ENCODE data around the gene P3R3URF. TPM values are rescaled to one million over a fixed set of nuclear protein-coding genes. Genes with fewer than 3 reads are reported as not detected.

The P3R3URF gene
- total and polyA plus RNA-seq, 9 of the 15 experiments (the other 6 are each of a cell fraction or from before 2014, with no cell fraction given) = not detected

- DNase-seq (ENCODE audit: extremely low read depth in 1 of 4, low spot score in 3 of 4) (no peak), ATAC-seq (no peak), FAIRE-seq (no peak)
- Histone ChIP-seq H3K9me1 (ENCODE audit: control insufficient read depth, insufficient read depth, low read length) (no peaks in the 10 kb centered on the region), H3K9me3 (replicated peaks; ENCODE audit: control insufficient read depth, insufficient read depth, low read depth, low read length) (no peaks in the 10 kb centered on the region; the same call in 1 of the 2 replicates), H3K27me3 (ENCODE audit: control insufficient read depth in 2 of 2, insufficient read depth in 2 of 2, low read length in 2 of 2) (no peaks in the 10 kb centered on the region), H3K36me3 (ENCODE audit: control insufficient read depth, insufficient read depth, low read length) (no peaks in the 10 kb centered on the region; the same call in 2 of the 3 replicates), H3K9ac (ENCODE audit: insufficient read depth in 1 of 2, low read depth in 2 of 2, low read length in 2 of 2) (peak overlapping the region in 1 of 2 experiments; percentile 45; a peak in 2 of 4 replicates), H2AFZ (ENCODE audit: low read depth, low read length) (peak overlapping the region; percentile 99), H3K4me2 (ENCODE audit: insufficient read depth, low read length) (peak overlapping the region; percentile 46; the same call in 1 of the 2 replicates), H3K27ac (ENCODE audit: extremely low read depth, low read depth, low read length) (no peak overlapping the region), H3K4me3 (peak overlapping the region; percentile 61; the same call in 1 of the 2 replicates), H4K20me1 (replicated peaks; ENCODE audit: control insufficient read depth, insufficient read depth, low read length) (no peaks in the 10 kb centered on the region), H3K79me2 (ENCODE audit: control insufficient read depth, insufficient read depth, low read length) (peaks cover 19% of the 10 kb centered on the region; the same call in 2 of the 3 replicates), H3K4me1 (replicated peaks in 1 of 2; ENCODE audit: control insufficient read depth in 2 of 2, insufficient read depth in 2 of 2, low read length in 2 of 2) (peaks cover 13 to 21% of the 10 kb centered on the region in 2 experiments; a peak in 4 of 5 replicates)
- 0% methylated on average over 1 of the region's 1 CpG for WGBS (ENCODE audit: insufficient coverage, low coverage, missing lambda C conversion rate)
- in situ Hi-C loops (cut with MboI) (no loop called here), intact Hi-C loops (cut with micrococcal nuclease) (no loop called here)
- BruUV-seq (replicated peaks) = no TSS peak
- ChIA-PET CTCF (ENCODE audit: low intra/inter-chr PET ratio) (no interaction called here), POLR2A (interaction anchor here (0.6 to 4.6 kb wide), 12 partner anchors 8 to 95 kb away, joined by 3 to 53 read pairs (median 4); no protein-coding TSS in a partner anchor)
- TF ChIP-seq ZBTB11 (CRISPR knock-in tag; IDR thresholded peaks at IDR 0.05) = 0 out of 6 replicates have a peak, but pooled peaks of 1 of the 3 experiments have one; percentile 14
- no peak for TF ChIP-seq NFRKB (IDR thresholded peaks at IDR 0.05; ENCODE audit: low read depth)
- TF ChIP-seq TAL1 (IDR thresholded peaks at IDR 0.05) = no peak
- no peak for TF ChIP-seq HES1 (IDR thresholded peaks at IDR 0.05; ENCODE audit: low read depth)
- TF ChIP-seq CTCF (IDR thresholded peaks at IDR 0.05 in 2 of 3, conservative IDR thresholded peaks at IDR 0.05 in 1 of 3; ENCODE audit: insufficient read depth in 2 of 3, low read depth in 1 of 3, low read length in 3 of 3) = peak in 1 of 3 experiments; percentile 26; a peak in 1 of 6 replicates
- no peak for TF ChIP-seq ZNF740 (CRISPR knock-in tag; IDR thresholded peaks at IDR 0.05)
- no peak for TF ChIP-seq ZNF740 (tag; IDR thresholded peaks at IDR 0.05)
- TF ChIP-seq JUNB (CRISPR knock-in tag; conservative IDR thresholded peaks at IDR 0.05) = no peak
- TF ChIP-seq SRF (CRISPR knock-in tag; IDR thresholded peaks at IDR 0.05) = no peak
- TF ChIP-seq LARP7 (IDR thresholded peaks at IDR 0.05) = 0 out of 2 replicates have a peak, but pooled peaks have one; percentile 35
- no peak for TF ChIP-seq MAFK (IDR thresholded peaks at IDR 0.05; ENCODE audit: low read length)
- no peak for TF ChIP-seq HNRNPH1 (optimal IDR thresholded peaks at IDR 0.05; ENCODE audit: low read depth, low read length)
These were observed 46.2 kb downstream of the P3R3URF start for GRCh38 chr1:46130121-46130520.
